Renal pelvis (tissue), 4 donors: ENCODE measurements around the gene ZNF329. TPM values are rescaled to one million over a fixed set of nuclear protein-coding genes. Genes with fewer than 3 reads are reported as not detected.

Experiments
- DNase-seq: peaks from one replicate; pipeline ENCODE4 v3.0.0-alpha.2; 2013
- polyA plus RNA-seq, 3 donors: library from polyadenylated mRNA; unstranded; fragments of 120-200 nt; gene quantifications; one replicate each; pipeline ENCODE4 v1.2.1, GENCODE V29; 2013; ENCODE audit not compliant: insufficient read length in 3 of 3

The ZNF329 gene
- polyA plus RNA-seq, 3 donors = 21.9 to 23.4 (median 22.0) TPM

DNA sequence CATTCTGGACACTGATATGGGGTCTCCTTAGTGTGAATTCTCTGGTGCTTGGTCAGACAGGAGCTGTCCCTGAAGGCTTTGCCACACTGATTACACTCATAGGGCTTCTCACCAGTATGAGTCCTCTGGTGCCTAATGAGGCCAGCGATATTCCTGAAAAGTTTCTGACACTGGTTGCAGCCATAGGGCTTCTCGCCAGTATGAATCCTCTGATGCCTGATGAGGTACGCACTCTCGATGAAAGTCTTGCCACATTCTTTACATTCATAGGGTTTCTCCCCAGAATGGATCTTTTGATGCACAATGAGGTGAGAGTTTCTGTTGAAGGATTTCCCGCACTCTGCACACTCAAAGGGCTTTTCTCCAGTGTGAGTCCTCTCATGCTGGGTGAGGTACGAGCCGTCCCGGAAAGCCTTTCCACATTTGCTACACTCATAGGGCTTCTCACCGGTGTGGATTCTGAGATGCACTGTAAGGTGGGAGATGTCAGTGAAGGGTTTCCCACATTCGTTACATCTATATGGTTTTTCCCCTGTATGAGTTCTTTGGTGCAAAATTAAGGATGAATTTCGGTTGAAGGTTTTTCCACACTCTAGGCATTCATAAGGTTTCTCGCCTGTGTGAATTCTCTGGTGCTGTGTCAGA, 22.4 kb downstream of the ZNF329 start:
- DNase-seq = no peak

DNA sequence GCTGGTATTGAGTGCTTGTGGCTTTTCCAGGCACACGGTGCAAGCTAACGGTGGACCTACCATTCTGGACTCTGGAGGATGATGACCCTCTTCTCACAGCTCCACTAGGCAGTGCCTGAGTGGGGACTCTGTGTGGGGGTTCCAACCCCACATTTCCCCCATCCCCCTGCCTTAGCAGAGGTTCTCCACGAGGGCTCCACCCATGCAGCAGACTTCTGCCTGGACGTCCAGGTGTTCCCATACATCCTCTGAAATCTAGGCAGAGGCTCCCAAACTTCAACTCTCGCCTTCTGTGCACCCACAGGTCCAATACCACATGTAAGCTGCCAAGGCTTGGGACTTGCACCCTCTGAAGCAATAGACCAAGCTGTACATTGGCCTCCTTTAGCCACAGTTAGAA, 27.2 kb downstream of the ZNF329 start:
- no peak for DNase-seq

DNA sequence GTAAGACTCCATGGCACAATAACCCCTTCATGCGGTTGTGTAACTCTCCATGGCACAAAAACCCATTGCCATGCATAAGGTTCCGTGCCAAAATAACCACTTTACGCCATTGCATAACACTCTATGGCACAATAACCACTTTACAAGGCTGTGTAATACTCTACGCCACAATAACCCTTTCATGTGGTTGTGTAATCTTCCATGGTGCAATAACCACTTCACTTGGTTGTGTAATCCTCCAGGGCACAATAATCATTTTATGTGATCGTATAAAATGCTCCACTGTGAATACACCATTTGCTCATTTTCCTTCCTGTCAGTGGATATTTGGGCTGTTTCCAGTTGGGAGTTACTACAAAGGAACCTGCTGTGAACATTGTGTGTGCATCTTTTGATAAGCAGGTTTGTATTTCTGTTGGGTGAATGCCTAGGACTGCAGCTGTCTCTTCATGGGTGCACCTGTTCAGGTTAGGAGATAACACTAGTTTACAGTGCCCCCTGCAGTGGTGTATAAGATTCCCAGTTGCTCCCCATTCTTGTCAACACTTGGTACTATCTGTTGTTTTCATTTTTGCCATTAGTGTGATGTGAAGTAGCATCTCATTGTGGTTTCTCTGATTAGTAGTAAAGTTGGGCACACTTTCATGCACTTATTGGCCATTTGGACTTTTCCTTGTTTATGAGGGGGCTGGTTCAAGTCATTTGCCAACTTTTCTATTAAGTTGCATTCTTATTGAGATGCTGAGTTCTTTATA, 31.4 kb downstream of the ZNF329 start:
- no peak for DNase-seq

DNA sequence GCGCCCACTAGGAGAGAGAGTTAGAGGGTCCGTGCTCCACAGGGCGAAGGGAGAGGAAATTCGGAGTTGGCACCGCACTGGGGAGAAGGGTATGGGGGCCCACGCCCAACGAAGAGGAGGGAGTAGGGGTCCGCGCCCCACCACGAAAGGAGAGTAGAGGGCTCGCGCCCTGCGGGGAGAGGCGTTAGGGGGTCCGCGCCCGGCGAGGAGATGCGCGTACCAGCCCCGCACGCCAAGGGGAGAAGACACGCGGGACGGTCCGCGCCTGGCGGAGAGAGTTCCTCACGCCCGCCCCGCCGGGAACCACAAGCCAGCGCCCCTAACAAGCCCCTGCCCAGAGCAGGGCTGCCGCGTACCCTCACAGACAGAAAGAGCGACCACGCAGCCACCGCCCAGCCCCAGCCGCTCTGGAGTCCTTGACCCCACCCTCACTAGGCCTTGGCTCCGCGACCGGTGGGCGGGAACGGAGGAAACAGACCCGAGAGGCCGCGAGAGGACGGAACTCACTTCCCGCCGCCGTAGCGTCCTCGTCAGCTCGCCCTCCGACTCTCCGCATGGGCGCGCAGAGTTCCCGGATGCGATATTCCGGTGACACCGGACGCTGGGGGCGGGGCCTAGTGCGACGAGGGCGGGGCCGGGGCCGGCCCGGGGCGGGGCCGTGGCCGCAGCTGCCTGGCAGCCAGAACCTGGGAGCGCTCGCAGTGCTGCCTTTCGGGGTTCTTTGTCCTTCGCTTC, 32.6 kb downstream of the ZNF329 start:
- DNase-seq = peak; percentile 61

DNA sequence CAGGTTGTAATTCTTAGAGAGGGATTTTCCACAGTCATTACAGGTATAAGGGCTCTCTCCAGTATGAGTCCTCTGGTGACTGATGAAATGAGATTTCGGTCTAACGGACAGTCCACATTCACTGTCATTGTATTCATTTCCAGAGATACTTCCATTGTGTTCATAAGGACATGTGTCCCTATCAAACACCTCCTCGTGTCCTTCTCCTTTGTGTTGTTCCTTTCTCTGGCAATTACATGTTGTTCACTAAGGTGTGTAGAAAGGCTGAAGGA, 42.1 kb downstream of the ZNF329 start:
- no peak for DNase-seq

DNA sequence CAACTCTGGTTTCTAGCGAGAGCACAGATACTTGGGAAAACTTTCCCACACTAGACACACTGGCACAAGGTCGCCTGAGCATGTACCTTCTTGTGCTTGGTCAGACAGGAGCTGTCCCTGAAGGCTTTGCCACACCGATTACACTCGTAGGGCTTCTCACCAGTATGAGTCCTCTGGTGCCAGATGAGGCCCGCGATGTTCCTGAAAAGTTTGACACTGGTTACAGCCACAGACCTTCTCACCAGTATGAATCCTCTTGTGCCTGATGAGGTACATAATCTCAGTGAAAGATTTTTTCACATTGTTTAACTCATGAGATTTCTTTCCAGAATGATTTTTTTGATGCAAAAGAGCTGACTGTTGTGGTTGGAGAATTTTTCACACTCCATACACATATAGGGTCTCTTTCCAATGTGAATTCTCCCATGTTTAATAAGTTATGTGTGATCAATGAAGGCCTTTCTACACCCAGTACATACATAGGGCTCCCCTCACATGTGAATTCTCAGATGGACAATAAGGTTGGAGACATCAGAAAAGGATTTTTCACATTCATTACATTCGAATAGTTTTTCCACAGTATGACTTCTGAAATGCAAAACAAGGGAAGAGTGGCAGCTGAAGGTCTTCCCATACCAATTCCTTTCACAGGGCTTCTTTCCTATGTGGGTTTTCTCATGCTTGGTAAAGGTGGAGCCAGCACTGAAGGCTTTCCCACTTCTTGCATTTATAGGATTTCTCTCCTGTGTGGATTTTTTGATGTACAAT, 42.6 kb downstream of the ZNF329 start:
- no peak for DNase-seq

DNA sequence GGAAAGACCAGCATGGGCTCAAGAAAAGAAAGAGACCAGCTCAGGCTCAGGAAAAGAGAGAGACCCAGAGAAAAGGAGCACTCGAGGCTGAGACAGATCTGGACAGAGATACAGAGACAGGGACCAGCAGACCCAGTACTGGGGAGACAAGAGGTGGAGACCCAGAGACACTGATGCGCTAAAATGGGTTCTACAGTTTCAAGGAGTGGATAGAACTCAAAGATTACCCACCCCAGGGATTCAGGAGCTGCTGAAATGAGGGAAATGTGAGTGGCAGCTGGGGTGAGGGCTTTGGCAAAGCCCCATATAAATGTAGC, 51.9 kb downstream of the ZNF329 start:
- no peak for DNase-seq

DNA sequence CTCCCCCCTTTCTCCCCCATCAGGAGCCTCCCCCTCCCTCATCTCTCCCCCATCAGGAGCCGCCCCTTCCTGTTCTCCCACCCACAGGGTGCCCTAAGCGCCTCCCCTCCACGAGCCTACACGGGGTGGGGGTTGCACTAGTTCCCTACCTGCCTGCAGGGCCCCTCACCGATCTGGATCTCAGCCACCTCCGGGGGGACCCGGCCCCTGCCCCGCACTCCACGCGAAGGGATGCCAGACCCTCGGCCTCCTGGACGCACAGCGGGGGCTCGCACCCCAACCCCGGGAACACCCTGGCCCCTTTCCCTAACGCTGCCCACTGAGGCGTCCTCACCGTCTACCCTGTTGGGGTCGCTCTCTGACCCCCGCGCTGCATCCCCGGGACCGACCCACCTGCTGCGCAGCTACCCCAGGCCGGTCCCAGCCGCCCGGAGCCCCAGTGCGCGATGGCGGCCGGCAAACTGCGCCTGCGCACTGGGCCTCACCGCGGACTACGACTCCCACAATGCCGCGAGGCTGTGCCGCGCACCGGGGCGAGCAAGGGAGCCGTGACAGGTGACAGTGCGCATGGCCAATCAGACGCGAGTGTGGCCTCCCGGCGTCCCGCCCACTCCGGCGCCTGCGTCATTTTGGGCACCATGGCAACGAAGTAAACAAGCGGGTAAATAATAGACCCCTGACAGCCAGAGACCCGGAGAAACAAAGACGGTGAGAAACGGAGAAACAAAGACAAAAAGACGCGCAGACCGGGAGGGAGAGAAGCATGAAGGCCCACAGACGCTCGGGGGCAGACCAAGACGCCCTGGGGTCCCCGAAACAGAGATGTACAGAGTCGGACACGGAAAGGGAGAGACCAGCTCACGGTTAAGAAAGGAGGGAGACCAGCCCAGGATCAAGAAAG, 52.6 kb downstream of the ZNF329 start, which contains the start of gene ZSCAN18:
Gene ZSCAN18 (minus strand): TSS at position 451 of the 901 bp plus-strand sequence. CDS start 7,964 bp downstream, outside the sequence.
- DNase-seq = peak; percentile 99

DNA sequence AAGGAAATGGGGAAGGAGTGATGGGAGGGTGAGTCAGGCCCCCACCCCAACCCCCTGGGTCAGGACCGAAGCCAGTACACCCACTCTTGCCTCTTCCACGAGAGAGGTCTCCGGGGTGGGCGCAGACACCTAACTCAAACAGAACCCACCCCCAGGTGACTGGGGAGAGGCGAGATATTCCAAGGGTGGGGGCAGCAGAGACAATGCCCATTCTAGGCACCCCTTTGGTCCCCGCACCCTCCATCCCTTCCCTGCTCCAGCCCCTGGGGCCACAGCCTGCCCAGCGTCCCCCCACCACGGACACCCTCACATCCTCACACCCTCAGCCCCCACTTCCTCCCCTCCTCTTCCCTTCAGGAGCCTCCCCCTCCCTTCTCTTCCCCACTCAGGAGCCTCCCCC, 53.2 kb downstream of the ZNF329 start:
- DNase-seq = no peak

DNA sequence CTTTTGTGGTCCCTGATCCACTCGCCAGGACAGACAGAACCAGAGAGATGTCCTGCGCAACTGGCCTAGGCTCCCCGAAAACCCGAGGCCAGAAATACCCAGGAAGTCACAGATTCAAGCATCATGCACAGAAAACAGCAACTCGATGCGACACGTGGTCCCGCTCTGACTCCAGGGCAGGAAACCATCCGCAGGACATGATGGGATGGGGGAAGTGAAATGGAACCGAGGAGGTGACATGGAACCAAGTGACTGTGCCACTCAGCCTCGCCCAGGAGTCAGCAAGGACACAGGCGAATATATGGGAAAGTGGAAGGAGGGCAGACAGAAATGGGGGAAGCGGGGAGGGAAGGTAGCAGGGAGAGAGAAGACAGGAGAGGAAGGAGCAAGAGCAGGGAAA, 53.7 kb downstream of the ZNF329 start:
- DNase-seq = no peak

DNA sequence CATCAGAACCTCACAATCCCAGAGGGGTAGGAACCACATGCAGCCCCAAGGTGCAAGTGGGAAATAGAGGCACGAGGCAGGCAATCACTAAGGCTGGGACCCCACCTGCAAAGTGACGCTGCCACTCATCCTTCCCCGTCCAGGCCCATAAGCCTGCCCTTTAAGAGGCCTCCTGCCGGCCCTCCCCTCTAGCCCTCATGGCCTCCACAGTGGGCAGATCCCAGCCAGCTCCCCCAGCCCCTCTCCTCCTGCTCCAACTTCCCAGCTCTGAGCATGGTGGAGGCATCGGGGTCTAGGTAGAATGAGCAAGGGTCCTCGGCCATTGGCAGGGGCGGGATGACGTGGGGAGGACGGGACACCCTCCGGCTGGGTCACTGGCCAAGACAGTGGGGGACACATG, 55.3 kb downstream of the ZNF329 start:
- no peak for DNase-seq

DNA sequence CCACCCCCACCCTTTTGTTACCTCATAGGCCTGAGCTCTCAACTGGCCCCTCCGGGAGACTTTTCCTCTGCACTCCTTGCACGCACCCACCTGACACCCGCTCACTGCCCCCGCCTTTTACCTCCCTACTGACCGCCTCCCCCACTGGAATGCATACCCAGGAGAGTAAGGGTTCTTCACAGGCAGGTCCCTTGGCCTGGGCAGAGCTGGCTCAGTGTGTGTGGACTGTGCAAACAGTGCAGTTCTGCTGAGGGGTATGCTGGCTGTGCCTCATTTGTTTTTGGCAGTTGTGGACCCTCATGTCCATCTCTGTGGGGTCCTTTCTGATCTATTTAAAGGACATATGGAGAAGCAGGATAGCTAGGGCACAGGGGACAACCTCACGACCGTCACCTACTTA, 57.5 kb downstream of the ZNF329 start:
- DNase-seq = no peak

DNA sequence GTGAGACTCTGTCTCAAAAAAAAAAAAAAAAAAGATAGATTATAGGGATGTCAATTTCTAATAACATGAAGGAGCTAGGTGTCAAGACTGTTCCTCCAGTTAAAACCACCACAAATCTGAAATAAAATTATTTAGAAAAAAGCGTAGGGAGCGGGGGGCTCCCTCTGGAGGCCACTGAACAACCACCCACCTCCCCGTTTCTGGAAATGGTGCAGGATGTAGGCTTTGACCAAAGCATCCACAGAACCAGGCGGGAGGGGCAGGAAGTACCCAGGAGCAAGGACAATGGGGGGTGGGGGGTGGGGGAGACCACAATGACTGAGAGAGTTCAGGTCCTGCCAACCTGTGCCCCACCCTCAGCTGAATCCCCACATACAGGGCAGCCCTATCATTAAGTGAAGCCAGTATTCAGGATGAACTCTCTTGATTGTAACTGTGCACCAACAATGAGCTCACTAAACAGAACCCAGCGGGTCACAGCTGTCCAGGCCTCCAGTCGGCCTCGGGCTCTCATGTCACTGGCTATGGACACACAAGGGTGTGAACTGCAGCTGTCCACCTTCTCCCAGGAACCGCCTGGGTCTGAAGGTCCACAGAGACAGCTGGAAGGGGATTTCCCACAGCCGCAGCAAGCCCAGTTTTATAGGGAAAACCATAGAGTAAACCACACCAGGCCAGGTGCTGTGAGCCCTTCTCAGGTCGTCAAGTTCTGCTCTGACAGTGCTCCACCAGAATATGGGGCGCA, 59.2 kb downstream of the ZNF329 start:
- DNase-seq = no peak

DNA sequence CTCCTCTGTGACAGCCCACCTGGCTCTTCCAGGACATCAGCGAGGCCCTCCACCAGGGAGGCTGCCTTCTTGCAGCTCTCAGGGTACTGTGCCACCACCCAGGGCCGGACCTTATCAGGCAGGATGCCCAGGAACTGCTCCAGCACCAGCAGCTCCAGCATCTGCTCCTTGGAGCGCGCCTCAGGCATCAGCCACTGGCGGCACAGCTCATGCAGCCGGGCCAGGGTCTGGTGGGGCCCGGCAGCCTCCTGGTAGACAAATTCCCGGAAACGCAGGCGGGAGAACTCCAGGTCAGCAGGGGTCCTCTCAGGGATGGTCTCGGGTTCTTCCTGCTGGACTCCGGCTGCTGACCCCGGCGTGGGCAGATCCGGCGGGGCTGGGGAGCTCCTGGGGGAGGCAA, 60.7 kb downstream of the ZNF329 start:
- no peak for DNase-seq

DNA sequence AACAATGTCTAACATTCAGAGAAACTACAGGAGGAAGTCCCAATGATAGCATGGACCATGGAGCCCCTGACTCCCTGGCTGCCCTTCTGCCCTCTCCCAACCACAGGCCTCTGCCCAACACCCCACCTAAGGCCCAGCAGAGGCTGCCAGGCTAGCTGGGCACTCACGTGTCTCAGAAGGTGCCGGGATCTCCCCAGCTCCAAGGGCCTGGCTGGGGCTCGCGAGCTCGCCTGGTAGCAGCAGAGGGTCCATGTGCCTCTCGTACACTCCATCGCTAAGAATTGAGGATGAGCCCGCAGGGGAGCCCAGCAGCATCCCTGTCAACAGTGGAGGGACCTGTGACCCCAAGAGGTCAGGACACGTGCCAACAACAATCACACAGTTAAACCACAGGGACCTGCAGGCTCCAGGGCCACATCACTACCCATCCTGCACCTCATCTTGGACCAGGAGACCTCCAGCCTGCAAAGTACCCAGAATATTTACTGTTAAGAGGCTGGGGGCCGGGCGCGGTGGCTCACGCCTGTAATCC, 62.0 kb downstream of the ZNF329 start:
- DNase-seq = no peak

DNA sequence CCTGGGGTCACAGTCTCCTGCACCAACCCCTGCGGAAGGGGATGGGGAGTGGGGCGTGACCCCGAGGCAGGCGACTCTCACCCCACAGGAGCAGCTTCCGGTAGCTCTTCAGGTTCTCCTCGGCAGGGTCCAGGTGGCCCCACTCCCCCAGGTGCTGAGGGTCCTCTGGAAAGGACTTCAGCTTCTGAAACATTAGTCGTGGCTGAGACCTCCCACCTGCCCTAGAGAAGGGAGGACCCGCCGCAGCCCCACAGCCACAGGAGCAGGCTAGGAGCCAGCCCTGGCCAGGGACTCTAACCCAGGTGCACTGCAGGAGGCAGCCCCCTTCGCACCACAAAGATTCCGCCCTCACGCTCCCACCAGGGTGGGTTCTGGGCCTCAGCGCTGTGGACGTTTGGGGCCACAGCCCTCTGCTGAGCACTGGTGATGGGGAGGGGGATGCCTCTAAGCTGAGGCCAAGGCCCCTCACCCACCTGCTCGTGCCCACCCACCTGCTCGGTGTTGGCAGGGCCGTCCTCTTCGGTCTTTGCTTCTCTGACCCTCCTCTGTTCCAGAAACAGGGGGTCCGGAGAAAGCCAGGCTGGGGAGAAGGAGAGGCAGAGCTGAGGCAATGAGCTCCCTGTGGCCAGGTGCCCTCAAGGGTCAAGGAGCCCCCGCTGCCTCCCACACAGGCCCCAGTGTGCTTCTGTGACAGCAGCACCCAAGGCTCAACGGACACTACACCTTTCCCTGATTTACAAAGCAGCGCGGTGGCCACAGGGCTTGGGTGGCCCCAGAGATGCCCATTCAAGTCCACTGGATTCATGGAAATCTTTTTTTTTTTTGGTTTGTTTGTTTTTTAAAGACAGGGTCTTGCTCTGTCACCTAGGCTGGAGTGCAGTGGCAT, 63.5 kb downstream of the ZNF329 start:
- no peak for DNase-seq

DNA sequence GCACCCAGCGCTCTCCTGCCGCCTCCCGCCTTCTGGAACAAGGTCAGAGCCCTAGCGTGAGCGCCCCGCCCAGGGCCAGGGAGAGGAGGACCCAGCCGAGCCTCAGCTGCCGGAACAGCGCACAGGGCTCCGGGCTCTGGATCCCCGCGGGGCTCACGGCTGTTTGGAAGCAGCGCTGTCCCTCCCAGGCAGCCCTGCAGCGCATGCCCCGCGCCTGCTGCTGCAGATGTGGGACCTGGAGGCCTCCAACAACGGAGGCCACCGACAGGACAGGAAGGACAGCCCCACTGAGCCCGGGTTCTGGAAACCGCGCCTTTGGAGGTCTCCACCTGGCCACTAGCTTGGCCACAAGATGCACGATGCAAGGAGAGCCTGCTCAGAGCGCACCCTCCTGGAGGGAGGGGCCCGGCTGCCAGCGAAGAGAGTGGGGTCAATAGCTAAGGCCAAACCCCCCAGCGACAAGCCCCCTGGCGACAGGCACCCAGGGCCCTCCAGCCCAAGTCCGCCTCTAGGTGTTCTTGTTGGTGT, 65.2 kb downstream of the ZNF329 start:
- no peak for DNase-seq

DNA sequence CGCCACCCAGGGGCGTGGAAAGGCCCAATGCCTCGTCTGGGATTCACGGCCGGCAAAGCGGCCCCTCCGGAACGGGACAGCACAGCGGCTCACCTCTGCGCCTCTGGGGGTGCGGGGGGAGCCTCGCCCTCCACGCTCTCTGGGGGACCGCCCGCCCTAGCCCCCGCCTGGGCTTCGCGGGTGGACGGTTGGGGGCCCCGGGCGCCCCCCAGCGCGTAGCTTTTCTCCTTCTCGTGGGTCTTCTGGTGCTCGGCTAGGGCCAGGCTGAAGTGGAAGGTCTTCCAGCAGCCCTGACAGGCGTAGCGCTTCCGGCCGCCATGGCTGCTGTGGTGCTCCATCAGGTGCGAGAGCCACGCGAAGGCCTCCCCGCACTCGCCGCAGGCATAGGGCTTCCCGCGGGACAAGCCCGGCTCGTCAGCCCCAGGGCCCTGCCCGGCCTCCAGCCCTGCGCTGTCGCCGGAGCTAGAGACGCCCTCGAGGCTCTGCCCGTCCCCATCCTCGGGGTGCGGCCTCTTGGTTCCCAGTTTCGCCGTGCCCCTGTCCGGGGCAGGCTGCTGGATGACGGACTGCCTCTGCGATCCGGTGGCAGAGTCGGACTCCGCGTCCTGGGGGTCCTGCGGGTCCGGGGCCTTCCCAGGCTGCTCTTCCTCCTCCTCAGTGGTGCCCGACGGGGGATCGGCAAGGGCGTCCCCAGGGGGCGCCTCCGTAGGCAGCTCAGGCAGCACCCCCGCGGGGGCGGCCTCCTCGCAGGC, 65.8 kb downstream of the ZNF329 start:
- no peak for DNase-seq
